ENCODE results near the gene STARD3.

The STARD3 gene

GRCh38 chr17:39604911-39605491, 31.9 kb upstream of the STARD3 start:
- no peak for DNase-seq

- no peak for DNase-seq
These were observed 31.2 kb upstream of the STARD3 start for GRCh38 chr17:39605492-39606433.

- no peak for DNase-seq
These were observed 30.4 kb upstream of the STARD3 start for GRCh38 chr17:39606434-39607056.

GRCh38 chr17:39607057-39607850, 29.7 kb upstream of the STARD3 start:
- DNase-seq: no peak

GRCh38 chr17:39607851-39608130, 29.2 kb upstream of the STARD3 start, which contains the start of gene NEUROD2:
TSS of gene NEUROD2 (minus strand) at chr17:39607920. CDS start at chr17:39606599, 1,321 bp downstream.
- DNase-seq: no peak

- DNase-seq: no peak
These were observed 28.6 kb upstream of the STARD3 start for GRCh38 chr17:39608142-39608981.

- no peak for DNase-seq
These were observed 27.4 kb upstream of the STARD3 start for GRCh38 chr17:39609416-39610025.

GRCh38 chr17:39611401-39612112, 25.4 kb upstream of the STARD3 start:
- no peak for DNase-seq

- DNase-seq: no peak
These were observed 24.6 kb upstream of the STARD3 start for GRCh38 chr17:39612291-39612894.

GRCh38 chr17:39612935-39613464, 23.9 kb upstream of the STARD3 start:
- DNase-seq: no peak

- no peak for DNase-seq
These were observed 22.3 kb upstream of the STARD3 start for GRCh38 chr17:39614545-39615157.

- DNase-seq: no peak
These were observed 21.5 kb upstream of the STARD3 start for GRCh38 chr17:39615434-39615833.

- DNase-seq: no peak
These were observed 19.9 kb upstream of the STARD3 start for GRCh38 chr17:39617100-39617445.

- peak; percentile 52 for DNase-seq
These were observed 19.3 kb upstream of the STARD3 start for GRCh38 chr17:39617446-39618245.

GRCh38 chr17:39618246-39618913, 18.6 kb upstream of the STARD3 start:
- no peak for DNase-seq

GRCh38 chr17:39618956-39619785, 17.8 kb upstream of the STARD3 start:
- no peak for DNase-seq

- DNase-seq: no peak
These were observed 17.2 kb upstream of the STARD3 start for GRCh38 chr17:39619786-39620101.
